ENCODE results near the gene TAS2R40. TPM values are rescaled to one million over a fixed set of nuclear protein-coding genes. Genes with fewer than 3 reads are reported as not detected.

Gene TAS2R40
- polyA plus RNA-seq, 1 donor from 2014 or later = not detected

DNA sequence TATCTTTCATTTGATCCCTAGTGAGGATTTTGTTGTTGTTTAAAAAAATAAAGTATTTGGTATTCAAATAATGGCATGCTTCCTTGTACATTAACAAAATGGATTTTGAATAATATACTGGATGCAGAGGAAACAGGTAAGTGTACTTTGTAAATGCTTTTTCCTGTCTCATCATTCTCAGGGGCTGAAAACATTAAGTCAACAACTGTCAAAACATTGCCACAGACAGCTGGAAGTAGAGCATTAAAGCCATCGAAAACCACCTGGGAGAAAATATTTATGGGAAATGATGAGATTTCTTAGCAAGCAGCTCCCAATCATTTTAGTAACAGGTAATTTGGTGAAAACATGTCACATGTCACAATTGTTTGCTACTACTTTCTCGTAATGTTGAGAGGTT lies 28.0 kb upstream of the TAS2R40 start:
- Histone ChIP-seq H3K9me3 (ENCODE audit: low read length) (no peaks in the 10 kb centered on the region), H3K9ac (ENCODE audit: low read length) (no peak overlapping the region), H3K27me3 (ENCODE audit: insufficient read depth, low read depth, low read length) (no peaks in the 10 kb centered on the region), H3K79me2 (replicated peaks; ENCODE audit: insufficient read depth, low read length) (no peaks in the 10 kb centered on the region), H4K20me1 (ENCODE audit: insufficient read depth) (no peaks in the 10 kb centered on the region), H2AFZ (ENCODE audit: low read depth, low read length) (no peak overlapping the region), H3K36me3 (ENCODE audit: insufficient read depth, low read length) (no peaks in the 10 kb centered on the region), H3K27ac (ENCODE audit: low read length) (no peak overlapping the region), H3K4me2 (ENCODE audit: low read length) (no peak overlapping the region), H3K9me2 (ENCODE audit: insufficient read depth, low read length) (no peaks in the 10 kb centered on the region), H3F3A (ENCODE audit: insufficient read depth, low read length, poor library complexity, severe bottlenecking) (no peaks in the 10 kb centered on the region), H3K4me3 (ENCODE audit: low read length) (no peak overlapping the region)
- TF ChIP-seq POLR2AphosphoS5 (IDR thresholded peaks at IDR 0.05) = peak; percentile 79
- TF ChIP-seq, protein P1, sequence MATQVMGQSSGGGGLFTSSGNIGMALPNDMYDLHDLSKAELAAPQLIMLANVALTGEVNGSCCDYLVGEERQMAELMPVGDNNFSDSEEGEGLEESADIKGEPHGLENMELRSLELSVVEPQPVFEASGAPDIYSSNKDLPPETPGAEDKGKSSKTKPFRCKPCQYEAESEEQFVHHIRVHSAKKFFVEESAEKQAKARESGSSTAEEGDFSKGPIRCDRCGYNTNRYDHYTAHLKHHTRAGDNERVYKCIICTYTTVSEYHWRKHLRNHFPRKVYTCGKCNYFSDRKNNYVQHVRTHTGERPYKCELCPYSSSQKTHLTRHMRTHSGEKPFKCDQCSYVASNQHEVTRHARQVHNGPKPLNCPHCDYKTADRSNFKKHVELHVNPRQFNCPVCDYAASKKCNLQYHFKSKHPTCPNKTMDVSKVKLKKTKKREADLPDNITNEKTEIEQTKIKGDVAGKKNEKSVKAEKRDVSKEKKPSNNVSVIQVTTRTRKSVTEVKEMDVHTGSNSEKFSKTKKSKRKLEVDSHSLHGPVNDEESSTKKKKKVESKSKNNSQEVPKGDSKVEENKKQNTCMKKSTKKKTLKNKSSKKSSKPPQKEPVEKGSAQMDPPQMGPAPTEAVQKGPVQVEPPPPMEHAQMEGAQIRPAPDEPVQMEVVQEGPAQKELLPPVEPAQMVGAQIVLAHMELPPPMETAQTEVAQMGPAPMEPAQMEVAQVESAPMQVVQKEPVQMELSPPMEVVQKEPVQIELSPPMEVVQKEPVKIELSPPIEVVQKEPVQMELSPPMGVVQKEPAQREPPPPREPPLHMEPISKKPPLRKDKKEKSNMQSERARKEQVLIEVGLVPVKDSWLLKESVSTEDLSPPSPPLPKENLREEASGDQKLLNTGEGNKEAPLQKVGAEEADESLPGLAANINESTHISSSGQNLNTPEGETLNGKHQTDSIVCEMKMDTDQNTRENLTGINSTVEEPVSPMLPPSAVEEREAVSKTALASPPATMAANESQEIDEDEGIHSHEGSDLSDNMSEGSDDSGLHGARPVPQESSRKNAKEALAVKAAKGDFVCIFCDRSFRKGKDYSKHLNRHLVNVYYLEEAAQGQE (IDR thresholded peaks at IDR 0.05; ENCODE audit: borderline replicate concordance) = peak; percentile 36
- TF ChIP-seq EP300 (conservative IDR thresholded peaks at IDR 0.05; ENCODE audit: poor library complexity, severe bottlenecking) = peak; percentile 71
- TF ChIP-seq, protein P2, sequence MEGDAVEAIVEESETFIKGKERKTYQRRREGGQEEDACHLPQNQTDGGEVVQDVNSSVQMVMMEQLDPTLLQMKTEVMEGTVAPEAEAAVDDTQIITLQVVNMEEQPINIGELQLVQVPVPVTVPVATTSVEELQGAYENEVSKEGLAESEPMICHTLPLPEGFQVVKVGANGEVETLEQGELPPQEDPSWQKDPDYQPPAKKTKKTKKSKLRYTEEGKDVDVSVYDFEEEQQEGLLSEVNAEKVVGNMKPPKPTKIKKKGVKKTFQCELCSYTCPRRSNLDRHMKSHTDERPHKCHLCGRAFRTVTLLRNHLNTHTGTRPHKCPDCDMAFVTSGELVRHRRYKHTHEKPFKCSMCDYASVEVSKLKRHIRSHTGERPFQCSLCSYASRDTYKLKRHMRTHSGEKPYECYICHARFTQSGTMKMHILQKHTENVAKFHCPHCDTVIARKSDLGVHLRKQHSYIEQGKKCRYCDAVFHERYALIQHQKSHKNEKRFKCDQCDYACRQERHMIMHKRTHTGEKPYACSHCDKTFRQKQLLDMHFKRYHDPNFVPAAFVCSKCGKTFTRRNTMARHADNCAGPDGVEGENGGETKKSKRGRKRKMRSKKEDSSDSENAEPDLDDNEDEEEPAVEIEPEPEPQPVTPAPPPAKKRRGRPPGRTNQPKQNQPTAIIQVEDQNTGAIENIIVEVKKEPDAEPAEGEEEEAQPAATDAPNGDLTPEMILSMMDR (IDR thresholded peaks at IDR 0.05; ENCODE audit: poor library complexity, severe bottlenecking) = no peak
- no peak for TF ChIP-seq MXI1 (conservative IDR thresholded peaks at IDR 0.05; ENCODE audit: poor library complexity, severe bottlenecking)

- no peaks in the 10 kb centered on the region for H3K36me3 ChIP-seq (ENCODE audit: insufficient read depth, low read length)
- TF ChIP-seq EP300 (conservative IDR thresholded peaks at IDR 0.05; ENCODE audit: poor library complexity, severe bottlenecking) = no peak
- no peak for TF ChIP-seq RAD21 (conservative IDR thresholded peaks at IDR 0.05)
- TF ChIP-seq POLR2AphosphoS5 (IDR thresholded peaks at IDR 0.05) = no peak
- TF ChIP-seq, protein P2 (IDR thresholded peaks at IDR 0.05; ENCODE audit: poor library complexity, severe bottlenecking) = no peak
- no peak for TF ChIP-seq SMC3 (conservative IDR thresholded peaks at IDR 0.05; ENCODE audit: poor library complexity)
- no peak overlapping the region for H3K4me2 ChIP-seq (ENCODE audit: low read length)
- no peaks in the 10 kb centered on the region for H3K27me3 ChIP-seq (ENCODE audit: insufficient read depth, low read depth, low read length)
- no peak overlapping the region for H3K27ac ChIP-seq (ENCODE audit: low read length)
- H2AFZ ChIP-seq (ENCODE audit: low read depth, low read length) = no peak overlapping the region
- no peaks in the 10 kb centered on the region for H4K20me1 ChIP-seq (ENCODE audit: insufficient read depth)
- H3K9me3 ChIP-seq (ENCODE audit: low read length) = no peaks in the 10 kb centered on the region
- no peak overlapping the region for H3K4me3 ChIP-seq (ENCODE audit: low read length)
- H3F3A ChIP-seq (ENCODE audit: insufficient read depth, low read length, poor library complexity, severe bottlenecking) = no peaks in the 10 kb centered on the region
- H3K79me2 ChIP-seq (replicated peaks; ENCODE audit: insufficient read depth, low read length) = no peaks in the 10 kb centered on the region
- no peak overlapping the region for H3K9ac ChIP-seq (ENCODE audit: low read length)
- H3K9me2 ChIP-seq (ENCODE audit: insufficient read depth, low read length) = no peaks in the 10 kb centered on the region
Measured at GRCh38 chr7:143199040-143199439, 22.8 kb upstream of the TAS2R40 start.
